HG03460 (cell line): Measurements from ENCODE around the gene PRICKLE1.
A peak's percentile ranks its signal among the peaks of the same experiment; 100 is the strongest.

Experiments used
- ATAC-seq: cut with Tn5 transposase; IDR thresholded peaks from one replicate; pipeline ENCODE4 v1.9.1; 2021; ENCODE audit not compliant: unreplicated experiment

Gene PRICKLE1

GRCh38 chr12:42588524-42589464 is 752 bp downstream of the PRICKLE1 start:
- ATAC-seq: peak; percentile 32

DNA sequence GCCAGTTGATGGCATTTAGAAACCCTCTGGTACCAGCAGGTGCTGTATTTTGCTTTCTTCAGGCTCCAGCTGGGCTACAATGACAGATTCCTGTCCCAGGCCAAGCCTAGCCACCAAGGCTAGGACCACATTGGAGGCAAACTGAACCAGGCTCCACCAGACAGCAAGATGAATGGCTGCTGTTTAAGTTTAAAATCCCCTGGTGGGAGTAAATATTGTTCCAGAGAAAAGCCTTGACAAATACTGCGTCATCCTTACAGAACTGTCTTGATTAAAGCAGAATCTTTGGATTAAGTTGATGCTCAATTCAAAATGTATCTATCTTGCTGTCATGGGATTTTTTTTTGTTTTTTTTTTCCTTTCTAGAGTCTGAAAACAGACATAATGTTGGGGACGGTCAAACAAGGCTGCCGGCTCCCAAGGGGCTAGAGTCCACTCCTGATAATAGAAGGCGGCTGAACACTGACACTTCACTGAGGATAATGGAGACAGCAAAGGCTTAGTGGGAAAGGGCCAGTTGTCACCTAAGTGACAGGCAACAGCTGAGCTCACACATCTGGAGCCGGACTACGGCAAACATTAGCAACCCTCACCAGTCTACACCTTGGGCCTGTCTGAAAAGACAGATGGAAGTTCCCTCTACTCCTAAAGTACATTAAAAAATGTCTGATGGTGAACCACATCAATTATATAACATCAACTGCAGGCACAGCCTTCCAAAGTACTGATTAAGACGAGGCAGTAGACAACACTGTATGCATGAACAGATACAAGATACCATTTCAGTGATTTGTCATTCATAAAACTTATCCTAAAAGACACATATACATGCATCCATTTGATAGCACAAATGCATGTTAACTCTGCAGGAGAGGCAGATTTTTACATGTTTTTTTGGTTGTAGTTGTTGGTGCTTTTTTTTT is 1.7 kb downstream of the PRICKLE1 start:
- ATAC-seq: no peak

DNA sequence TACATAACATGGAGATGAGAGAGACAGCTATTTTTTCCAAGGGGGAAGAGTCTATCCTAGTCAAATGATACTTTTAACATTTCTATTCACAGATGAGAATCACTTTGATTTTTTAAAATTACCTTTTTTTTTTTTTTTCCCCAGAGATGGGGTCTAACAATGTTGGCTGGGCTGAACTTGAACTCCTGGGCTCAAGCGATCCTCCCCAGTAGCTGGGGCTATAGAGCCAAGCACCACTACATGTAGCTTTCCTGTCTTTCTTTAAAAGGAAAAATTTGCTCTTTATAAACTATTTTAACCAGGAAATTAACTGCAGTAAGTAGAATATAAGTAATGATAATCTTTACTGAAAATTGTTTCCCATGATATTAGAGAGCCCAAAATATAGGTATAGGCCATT is 3.3 kb downstream of the PRICKLE1 start:
- no peak for ATAC-seq

DNA sequence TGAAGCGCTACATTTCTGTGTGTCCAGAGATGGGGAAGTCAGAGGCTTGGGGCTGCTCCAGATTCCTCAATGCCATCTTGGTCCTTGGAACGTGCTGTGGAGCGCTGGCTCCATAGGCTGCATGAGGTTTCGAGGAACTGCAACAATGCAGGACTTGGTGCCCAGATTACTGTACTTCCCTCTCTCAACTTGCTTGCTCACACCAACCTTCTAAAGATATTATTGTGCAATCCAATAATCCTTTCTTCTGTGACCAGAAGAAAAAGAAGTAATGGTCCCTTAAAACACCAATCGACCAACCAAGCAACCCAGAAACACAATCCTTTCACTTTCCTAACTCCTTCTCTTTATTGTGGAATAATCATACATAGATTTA is 3.7 kb downstream of the PRICKLE1 start:
- no peak for ATAC-seq

DNA sequence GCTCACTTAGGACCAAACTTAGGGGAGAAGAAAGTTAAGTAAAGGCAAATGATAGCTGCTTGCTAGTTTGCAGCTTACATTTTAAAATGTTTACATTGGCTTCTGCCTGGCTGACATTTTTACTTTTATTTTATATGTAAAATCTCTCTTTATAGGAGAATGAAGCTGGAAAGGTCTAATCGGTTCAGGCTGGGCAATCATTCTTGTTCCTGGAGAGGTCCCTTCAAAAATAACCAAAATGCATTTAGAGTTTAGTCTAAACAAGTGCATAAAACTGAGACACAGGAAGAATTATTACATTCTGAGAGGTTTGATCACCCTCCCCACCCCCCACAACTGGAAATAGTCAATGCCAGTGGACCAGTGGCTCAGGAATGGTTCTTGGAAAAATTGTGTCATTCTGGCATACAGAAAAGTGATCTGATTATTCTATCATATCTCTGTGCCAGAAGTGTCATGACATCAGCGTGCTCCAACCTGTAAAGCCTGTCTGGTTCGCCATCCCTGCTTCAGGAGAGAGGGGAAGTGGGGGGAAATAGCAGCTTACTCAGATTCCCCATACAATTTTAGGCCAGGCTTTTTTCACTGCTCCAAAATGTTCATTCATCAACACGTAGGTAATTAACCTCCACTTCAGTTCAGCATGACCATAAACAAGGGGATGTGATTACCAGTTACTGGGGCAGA is 4.2 kb downstream of the PRICKLE1 start:
- ATAC-seq: no peak

GRCh38 chr12:42584651-42585111 is 4.9 kb downstream of the PRICKLE1 start:
- no peak for ATAC-seq

DNA sequence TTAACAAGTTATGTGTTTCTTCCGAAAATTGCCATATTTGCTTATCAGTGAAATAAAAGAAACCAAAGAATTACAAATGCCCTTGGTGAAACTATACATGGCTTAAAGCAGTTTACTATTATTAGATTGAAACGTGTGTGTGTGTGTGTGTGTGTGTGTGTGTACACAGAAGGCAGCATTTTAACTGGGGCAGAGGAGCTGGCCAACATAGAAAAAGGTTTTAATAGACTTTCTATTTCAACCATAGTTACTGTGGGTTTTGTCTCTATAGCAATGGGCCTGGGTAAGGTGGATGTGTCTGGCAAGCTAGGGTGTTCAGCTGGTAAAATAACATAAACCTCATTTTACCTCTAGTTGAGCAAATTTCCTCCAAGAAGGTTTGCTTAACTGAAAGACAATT is 6.5 kb downstream of the PRICKLE1 start:
- ATAC-seq: no peak

- no peak for ATAC-seq
Observed at GRCh38 chr12:42582498-42582897, 7.0 kb downstream of the PRICKLE1 start.

- no peak for ATAC-seq
Observed at GRCh38 chr12:42582050-42582449, 7.5 kb downstream of the PRICKLE1 start.

DNA sequence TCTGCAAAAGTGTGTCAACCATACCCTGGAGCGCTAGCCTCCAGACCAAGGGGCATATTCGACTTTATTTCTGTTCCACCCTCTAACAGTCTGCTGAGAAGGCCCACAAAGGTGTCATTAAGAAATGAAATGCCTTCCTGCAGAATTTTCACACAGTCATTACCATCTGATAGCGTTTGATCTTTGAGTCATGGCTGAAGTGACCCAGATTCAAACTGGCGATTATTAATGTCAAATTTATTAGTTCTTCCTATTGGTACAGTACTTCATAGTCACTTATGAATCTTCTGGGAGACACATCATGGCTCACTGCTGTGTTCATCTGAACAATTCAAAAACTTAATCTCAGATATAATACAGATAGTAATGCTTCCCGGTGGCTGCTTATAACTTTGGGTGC is 13.2 kb downstream of the PRICKLE1 start:
- no peak for ATAC-seq

GRCh38 chr12:42575717-42576116 is 13.8 kb downstream of the PRICKLE1 start:
- no peak for ATAC-seq

DNA sequence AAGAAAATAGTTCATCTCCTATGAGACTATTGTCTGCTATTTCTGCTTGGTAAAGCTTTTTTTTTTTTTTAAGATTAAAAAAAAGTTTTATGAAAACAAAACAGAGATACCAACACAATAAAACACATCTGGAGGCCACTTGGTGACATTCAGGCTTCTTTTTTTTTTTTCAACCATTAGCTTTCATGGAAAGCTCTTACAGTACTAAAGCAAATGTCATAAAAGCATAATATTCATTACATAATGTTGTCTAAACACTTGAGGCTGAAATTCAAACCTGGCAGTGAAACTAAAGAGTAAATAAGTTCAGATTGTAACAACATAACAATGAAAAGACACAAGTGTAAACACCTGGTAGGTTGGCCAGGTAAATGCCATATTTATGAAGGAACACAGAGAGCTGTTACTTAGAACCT is 14.7 kb downstream of the PRICKLE1 start:
- no peak for ATAC-seq

GRCh38 chr12:42571327-42572009 is 18.1 kb downstream of the PRICKLE1 start:
- no peak for ATAC-seq

DNA sequence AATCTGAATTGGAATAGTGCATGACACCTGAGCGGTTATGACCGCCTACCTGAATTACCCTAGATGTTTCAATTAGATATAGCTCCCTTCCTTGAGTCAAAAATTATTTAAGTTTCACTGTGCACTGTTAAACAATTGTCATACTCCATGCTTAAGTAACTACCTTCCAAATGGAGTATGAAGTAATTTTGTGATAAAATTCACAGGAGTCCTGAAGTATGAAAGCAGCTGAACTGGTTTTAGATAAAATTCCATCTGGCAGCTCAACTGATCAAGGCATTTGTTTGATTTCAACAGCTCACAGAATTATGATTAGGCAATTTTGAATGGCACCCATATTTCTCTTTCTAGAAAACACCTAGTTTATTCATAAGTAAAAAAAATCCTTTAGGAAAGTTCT is 19.5 kb downstream of the PRICKLE1 start:
- ATAC-seq: no peak

DNA sequence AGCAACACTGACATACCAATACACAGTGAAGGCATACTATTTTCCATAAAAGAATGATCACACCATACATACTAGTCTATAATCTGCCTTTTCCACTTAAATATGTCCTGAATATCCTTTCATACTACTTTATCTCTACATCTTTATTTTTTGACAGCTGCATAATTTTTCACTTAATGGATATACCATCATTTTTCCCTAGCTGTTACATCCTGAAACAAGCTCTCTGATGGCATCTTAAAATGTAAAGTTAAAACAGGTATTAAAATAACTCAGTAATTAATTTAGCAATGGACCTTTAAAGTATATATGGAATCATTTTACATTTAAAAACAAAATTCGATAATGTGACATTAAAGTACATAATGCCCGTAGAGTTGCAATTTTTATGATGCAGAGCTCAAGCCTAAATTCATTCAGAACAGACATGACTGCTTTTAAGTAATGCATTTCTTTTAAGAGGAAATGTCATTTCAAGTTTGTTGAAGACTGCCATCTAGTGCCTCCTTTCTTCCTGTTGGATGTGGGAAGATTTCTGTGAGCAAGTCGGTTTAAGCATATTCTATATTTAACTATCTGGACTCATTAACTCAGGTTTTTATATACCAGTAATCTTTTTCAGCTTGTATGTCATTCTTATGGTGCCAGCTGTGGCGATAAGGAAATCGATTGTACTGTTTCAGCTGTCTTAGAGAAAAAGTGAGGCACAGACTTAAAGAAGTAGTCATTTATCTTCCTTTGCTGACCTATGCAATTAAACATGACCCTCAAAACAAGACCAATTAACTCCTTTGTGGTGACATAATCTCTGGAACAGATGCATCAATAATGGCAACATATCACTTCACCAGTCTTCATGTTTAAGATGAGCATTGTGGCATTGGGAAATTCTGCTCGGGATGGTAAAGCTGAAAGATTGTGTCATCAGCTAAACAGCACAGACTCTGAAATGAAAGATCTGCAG is 20.3 kb downstream of the PRICKLE1 start:
- no peak for ATAC-seq

DNA sequence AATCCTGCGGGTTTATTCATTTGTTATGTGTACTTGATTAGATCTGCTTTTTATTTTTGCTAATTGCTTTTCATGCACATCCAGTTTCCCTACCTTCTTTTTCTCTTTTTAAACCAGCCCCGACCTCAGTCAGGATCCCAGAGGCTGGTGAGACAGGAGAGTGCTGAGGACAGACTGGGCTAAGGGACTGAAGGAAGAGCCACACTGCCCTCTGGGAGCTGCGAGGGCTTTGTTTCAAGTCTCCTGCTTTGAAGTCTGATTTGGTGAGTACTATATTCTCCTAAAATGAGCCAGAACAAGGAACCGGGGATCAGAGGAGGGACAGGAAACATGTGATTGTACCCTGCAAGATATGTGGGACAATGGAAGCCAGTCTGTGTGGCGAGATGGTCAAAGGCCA is 23.9 kb downstream of the PRICKLE1 start:
- no peak for ATAC-seq

- ATAC-seq: no peak
Observed at GRCh38 chr12:42564996-42565395, 24.6 kb downstream of the PRICKLE1 start.

GRCh38 chr12:42564556-42564955 is 25.0 kb downstream of the PRICKLE1 start:
- ATAC-seq: no peak

DNA sequence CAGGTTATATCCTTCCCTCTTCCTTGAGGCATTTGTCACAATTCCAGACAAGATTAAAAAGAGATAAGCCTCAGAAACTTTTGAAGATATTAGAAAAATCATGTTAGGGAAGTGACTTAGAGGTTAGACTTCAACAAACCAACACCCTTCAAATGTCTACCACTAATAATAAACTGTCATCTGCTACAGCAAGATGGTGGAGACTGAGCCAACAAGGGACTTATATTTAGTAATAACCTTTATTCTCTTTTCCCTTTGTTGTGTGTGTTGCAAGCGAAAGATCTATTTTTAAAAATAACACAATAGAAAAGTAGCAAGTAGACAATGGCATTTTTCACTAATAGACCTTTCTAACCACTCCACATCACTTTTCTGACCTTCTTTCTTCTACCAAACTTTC is 28.6 kb downstream of the PRICKLE1 start:
- ATAC-seq: no peak
